C4-2B (cell line): Measurements from ENCODE around the gene RSAD2.

ENCODE experiments used
- CTCF ChIP-seq: fragments of 450-650 bp; conservative IDR thresholded peaks from 2 replicates; pipeline ENCODE4 v1.5.1; 2017; ENCODE audit warnings: mild to moderate bottlenecking
- ZFX ChIP-seq: fragments of 450-650 bp; IDR thresholded peaks from 2 replicates; pipeline ENCODE4 v1.6.1; 2017

GRCh38 chr2:6888724-6889123, 11.1 kb downstream of the RSAD2 start:
- TF ChIP-seq CTCF: no peak
- TF ChIP-seq ZFX: no peak
